ENCODE results near the gene AOPEP.

DNA sequence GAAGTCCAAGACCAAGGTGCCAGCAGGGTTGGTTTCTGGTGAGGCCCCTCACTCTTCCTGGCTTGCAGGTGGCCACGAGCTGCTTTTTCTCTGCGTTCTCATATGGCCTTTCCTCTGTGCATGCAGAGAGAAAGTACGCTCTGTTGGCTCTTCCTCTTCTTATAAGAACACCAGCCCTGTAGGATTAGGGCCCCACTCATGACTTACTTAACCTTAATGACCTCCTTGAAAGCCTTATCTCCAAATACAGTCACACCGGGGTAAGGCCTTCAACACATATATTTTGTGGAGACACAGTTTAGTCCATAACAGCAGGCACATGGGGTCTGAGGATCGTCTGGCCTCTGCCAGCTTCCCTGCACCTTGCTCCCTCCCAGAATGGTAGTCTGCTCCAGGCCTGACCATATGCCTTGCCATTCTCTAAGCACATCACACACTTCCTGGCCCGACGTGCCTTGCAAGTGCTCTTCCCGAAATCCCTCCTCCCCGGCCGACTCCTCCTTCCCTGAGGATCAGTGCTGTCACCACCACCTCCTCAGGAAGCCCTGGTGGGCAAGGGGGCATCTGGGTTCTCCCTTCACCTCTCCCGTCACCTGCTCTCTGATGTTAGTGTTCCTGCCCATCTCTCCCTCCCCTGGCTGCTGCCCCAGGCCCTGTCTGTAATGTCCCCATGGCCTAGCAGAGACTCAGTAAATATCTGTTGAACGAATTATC is 200.7 kb downstream of the AOPEP start:
- TF ChIP-seq, protein P1, sequence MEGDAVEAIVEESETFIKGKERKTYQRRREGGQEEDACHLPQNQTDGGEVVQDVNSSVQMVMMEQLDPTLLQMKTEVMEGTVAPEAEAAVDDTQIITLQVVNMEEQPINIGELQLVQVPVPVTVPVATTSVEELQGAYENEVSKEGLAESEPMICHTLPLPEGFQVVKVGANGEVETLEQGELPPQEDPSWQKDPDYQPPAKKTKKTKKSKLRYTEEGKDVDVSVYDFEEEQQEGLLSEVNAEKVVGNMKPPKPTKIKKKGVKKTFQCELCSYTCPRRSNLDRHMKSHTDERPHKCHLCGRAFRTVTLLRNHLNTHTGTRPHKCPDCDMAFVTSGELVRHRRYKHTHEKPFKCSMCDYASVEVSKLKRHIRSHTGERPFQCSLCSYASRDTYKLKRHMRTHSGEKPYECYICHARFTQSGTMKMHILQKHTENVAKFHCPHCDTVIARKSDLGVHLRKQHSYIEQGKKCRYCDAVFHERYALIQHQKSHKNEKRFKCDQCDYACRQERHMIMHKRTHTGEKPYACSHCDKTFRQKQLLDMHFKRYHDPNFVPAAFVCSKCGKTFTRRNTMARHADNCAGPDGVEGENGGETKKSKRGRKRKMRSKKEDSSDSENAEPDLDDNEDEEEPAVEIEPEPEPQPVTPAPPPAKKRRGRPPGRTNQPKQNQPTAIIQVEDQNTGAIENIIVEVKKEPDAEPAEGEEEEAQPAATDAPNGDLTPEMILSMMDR (IDR thresholded peaks at IDR 0.05), result no peak
- TF ChIP-seq POLR2A (IDR thresholded peaks at IDR 0.05), result no peak

Data from heart left ventricle (tissue), 13 donors.